Mononuclear cell (primary cell): ENCODE results near the gene EYS. TPM values are rescaled to one million over a fixed set of nuclear protein-coding genes. Genes with fewer than 3 reads are reported as not detected.

Source experiments
- H3K27me3 ChIP-seq: 2 replicates; pipeline ENCODE4 v1.6.0; 2011; ENCODE audit warnings: low read length, control low read depth; ENCODE audit not compliant: insufficient read depth
- H3K4me1 ChIP-seq: 2 replicates; pipeline ENCODE4 v1.5.1; 2011; ENCODE audit warnings: mild to moderate bottlenecking, low read length, control low read depth; ENCODE audit not compliant: insufficient read depth
- H3K4me3 ChIP-seq: 2 replicates; pipeline ENCODE4 v1.5.1; 2011; ENCODE audit warnings: mild to moderate bottlenecking, low read length, moderate library complexity
- H3K9me3 ChIP-seq: 2 replicates; pipeline ENCODE4 v1.5.1; 2011; ENCODE audit warnings: low read depth, mild to moderate bottlenecking, control low read depth, low read length
- total RNA-seq: library from RNA; depleted of rRNA; stranded (reverse); fragments of >200 nt; gene quantifications from one replicate; pipeline ENCODE4 v1.2.3, GENCODE V29; 2012

Gene EYS
- total RNA-seq, 1 donor = under 0.01 TPM

DNA sequence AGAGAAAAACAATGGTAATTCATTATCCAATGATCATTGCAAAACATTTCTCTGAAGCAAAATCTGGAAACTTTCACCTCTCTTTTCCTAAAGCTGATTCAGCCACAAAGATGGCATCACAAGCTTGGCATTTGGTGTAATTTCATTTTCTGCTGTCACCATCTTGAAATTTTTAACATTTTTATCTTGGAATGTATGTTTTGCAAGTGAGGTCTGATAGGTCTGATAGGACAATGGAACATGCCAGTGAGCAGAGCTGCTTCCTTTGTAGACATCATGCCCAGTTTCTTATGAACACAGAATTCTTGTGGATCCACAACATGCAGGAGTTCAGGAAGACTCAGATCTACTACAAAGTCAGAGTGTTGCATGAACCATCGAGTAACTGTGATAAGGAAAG, 969.6 kb downstream of the EYS start:
- Histone ChIP-seq H3K27me3 (no peaks in the 10 kb centered on the region), H3K4me3 (no peak overlapping the region)

DNA sequence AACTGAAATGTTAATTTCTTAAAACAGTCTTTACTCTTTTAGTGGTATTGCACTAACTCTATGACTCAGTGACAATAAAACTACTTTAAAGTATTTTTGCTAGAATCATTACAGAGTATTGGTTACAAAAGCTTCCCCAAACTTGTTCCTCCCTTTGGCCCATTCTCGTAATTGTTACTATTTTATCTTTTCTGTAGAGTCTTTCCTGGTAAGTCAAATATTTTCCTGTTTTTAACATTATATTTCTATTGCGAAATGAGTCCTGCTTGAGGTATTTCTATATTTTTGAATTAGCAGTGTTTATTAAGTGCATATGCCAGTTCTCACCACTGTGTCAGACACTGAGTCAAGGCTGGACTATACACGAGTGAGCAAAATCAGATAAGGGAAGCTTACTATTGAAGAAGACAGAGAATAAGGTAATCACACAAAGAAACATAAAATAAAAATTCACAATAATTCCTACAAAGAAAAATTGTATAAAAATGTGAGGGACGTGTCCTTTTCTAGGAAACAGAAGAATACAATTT, 970.5 kb downstream of the EYS start:
- H3K4me1 ChIP-seq = no peaks in the 10 kb centered on the region
- no peak overlapping the region for H3K4me3 ChIP-seq
- no peaks in the 10 kb centered on the region for H3K9me3 ChIP-seq
- no peaks in the 10 kb centered on the region for H3K27me3 ChIP-seq

More for the DNA sequence above, 969.6 kb downstream of the EYS start:
- no peaks in the 10 kb centered on the region for H3K4me1 ChIP-seq
- H3K9me3 ChIP-seq = no peaks in the 10 kb centered on the region

DNA sequence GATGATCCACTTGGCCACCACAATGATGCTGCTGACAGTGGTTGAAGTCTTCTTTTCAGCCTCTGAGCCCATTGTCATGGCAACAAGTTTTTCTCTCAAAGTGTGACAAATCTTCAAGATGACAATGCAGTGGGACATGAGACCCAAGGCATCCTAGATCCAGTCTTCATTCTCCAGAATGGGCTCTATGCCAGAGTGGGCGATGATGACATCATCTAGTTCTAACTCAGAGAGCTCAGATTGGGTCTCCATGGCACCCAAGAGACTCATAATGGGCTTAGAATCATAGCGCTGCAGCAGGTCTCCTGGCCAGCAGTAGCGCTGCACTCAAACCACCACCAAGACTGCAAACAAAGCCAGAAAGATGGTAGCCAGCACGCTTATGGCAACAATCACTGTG, 973.6 kb downstream of the EYS start:
- no peaks in the 10 kb centered on the region for H3K9me3 ChIP-seq
- H3K4me3 ChIP-seq = no peak overlapping the region
- H3K4me1 ChIP-seq = no peaks in the 10 kb centered on the region
- no peaks in the 10 kb centered on the region for H3K27me3 ChIP-seq

DNA sequence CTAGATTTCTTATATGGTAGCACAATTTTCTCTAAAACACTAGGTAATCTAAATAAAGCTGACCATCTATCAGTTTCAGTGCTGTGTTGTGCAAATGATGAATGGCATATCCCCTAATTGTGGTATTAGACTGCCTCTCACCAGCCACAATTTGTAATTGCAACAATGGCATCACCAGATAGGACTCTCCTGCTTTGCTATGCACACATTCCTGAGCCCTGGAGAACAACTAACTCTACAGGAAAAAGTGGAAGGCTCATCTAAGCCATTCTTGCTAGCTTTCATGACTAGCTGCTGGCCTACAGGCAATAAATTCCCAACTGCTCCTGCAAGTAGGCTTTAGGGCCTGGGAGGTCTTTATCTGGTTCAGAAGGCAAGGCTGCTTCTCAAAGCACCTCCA, 974.1 kb downstream of the EYS start:
- Histone ChIP-seq H3K9me3 (no peaks in the 10 kb centered on the region), H3K27me3 (no peaks in the 10 kb centered on the region), H3K4me1 (no peaks in the 10 kb centered on the region), H3K4me3 (no peak overlapping the region)

DNA sequence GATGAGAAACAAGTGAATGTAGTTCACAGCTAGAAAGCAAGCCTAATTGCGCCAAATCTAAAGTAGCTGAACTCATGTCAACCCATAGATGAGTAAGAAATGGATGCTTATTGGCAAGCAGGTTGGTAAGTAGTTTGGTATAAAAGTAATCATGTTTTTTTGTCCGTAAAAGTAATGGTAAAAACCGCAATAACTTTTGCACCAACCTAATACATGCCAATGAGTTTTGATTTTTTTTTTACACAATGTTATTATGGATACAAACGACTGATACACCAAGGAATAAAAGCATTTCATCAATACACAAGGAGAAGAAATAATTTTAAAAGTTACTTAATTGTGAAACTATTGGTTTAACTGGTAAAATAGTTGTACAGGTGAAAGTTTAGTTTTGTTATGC, 977.5 kb downstream of the EYS start:
- Histone ChIP-seq H3K9me3 (no peaks in the 10 kb centered on the region), H3K27me3 (no peaks in the 10 kb centered on the region), H3K4me3 (no peak overlapping the region), H3K4me1 (no peaks in the 10 kb centered on the region)

DNA sequence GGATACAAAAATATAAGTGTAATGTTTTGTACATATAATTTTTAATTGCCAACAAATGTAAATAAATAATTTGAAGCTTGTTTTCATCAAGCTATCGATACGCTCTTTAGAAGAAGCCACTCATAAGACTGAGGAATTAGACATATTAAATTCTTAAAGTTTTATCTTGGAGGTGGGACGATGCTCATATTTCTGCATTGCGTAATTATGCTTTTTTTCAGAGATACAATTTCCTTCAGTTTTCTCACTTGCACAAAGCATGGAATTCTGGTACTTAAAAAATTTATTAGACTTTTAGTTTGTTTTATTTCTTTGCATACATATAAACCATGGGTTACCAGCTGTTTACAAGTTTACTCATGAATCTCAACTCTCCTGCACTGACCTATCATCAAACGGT, 980.0 kb downstream of the EYS start:
- Histone ChIP-seq H3K9me3 (no peaks in the 10 kb centered on the region), H3K27me3 (no peaks in the 10 kb centered on the region), H3K4me3 (no peak overlapping the region), H3K4me1 (no peaks in the 10 kb centered on the region)

DNA sequence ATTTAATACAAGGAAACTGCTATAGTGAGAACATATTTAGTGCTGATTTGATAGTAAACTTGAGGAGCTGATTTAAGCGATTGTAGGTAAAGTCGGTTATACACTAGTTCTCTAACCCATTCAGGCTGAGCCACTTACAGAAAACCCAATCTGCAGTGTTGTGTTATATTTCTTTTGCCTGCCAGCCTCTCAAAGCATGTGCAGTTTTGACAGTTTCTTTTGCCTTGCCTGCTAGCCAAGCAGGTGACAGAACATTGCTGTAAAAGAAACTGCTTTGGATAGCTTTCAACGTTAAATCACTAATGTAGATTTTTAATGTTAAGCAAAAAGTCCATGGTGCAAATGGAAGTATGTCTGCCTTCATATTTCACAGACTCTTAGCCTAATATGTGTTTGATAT, 982.9 kb downstream of the EYS start:
- H3K4me3 ChIP-seq = no peak overlapping the region

DNA sequence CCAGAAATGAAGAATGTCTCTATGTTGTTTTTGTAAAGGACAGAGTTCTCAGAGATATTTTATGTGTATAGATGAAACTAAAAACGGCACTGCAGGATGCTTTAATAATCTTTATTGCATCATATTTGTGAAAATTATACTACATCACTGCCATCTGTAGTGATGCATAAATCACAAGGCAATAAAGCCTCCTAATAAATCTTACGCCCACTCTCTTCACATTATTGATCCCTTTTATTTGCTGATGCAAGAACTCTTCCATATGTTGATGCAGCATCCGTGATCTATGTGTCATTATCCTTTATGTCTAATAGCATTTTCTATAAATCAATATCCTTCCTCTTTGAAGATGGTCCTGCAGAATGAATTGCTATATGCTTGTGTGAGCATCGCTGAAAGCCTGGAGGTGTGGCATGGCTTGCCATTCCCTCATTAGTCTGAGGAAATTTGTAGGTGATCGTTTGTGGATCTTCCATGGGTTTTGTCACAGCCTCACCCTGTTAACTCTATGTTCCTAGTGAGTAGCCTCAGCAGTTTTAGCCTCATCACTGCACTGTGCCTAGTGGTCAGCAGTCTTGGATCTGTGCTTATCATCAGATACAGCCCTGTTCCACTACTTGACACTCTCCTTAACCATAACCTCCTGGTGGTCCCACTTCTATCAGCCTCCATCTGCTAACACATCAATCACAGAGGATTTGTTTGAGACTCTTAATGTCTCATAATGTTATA, 983.5 kb downstream of the EYS start:
- H3K4me3 ChIP-seq = no peak overlapping the region
- no peaks in the 10 kb centered on the region for H3K9me3 ChIP-seq
- H3K27me3 ChIP-seq = no peaks in the 10 kb centered on the region
- H3K4me1 ChIP-seq = no peaks in the 10 kb centered on the region

More for the DNA sequence above, 982.9 kb downstream of the EYS start:
- H3K27me3 ChIP-seq = no peaks in the 10 kb centered on the region
- H3K4me1 ChIP-seq = no peaks in the 10 kb centered on the region
- no peaks in the 10 kb centered on the region for H3K9me3 ChIP-seq

DNA sequence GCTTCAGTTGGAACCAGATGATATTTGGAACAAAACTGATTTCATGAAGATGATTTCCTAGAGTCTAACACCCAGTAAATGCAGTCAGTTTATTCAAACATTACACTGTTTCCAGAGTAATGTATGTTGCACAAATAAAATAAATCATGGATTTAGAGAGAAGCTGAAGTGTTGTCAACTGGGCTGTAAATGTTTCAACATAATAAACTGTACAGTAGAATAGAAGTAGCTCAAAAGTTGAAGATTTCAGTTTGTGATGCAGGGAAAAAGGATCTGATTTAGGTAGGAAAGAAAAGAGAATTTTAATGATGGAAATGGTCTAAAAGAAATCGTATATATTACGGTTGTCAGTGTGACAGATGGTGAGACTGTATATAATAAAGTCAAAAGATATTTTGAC, 985.2 kb downstream of the EYS start:
- Histone ChIP-seq H3K27me3 (no peaks in the 10 kb centered on the region), H3K9me3 (no peaks in the 10 kb centered on the region), H3K4me3 (no peak overlapping the region), H3K4me1 (no peaks in the 10 kb centered on the region)

DNA sequence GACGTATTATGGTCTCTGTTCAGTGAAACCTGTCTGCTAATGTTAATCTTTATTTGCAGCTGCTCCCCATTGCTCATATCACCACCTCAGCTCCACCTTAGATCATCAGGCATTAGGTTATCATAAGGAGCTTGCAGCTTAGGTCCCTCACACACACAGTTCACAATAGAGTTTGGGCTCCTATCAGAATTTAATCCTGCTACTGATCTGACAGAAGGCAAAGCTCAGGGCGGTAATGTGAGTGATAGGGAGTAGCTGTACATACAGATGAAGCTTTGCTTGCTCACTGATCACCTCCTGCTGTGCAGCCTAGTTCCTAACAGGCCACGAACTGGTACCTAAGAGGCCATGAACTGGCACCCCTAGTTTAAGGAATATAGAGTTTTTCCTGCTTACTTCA, 989.7 kb downstream of the EYS start:
- H3K4me3 ChIP-seq = no peak overlapping the region
- no peaks in the 10 kb centered on the region for H3K4me1 ChIP-seq
- H3K9me3 ChIP-seq = no peaks in the 10 kb centered on the region
- H3K27me3 ChIP-seq = no peaks in the 10 kb centered on the region

DNA sequence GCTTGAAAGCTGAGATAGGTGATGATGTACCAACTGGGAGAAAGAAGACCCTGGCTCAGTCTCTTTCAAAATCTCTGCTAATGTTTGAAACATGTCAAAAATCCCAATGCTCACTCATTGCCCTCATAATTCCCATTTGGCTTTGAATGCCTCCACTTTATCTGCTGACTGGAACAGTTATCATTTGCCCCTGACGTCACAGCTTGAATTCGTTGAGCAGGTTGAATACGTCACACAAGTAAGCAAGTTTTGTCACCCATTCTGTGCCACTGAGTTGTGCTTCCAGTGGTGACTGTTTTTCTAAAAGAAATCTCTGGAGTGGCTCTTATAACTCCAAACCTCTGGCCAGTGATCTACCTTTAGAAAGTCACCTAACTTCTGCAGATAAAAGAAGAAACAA, 991.4 kb downstream of the EYS start:
- H3K4me3 ChIP-seq = no peak overlapping the region

DNA sequence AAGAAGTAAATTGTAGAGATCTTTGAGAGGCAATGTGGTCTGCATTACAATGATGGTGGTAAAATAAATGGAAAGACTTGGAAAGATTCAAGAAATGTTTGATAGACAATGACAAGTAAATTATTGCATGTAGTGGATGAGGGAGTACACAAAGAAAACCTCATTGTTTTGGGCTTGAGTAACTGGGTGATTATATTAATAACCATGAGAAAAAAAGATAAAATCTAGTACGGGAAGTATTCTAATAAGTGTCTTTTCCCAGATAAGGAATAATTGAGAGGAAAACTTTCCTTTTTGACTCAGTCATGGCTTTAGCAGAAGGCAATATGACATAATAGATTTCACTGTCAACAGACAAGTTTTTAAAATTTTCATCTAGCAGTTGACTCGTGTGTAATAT, 993.0 kb downstream of the EYS start:
- Histone ChIP-seq H3K9me3 (no peaks in the 10 kb centered on the region), H3K4me3 (no peak overlapping the region), H3K27me3 (no peaks in the 10 kb centered on the region), H3K4me1 (no peaks in the 10 kb centered on the region)

More for the DNA sequence above, 991.4 kb downstream of the EYS start:
- Histone ChIP-seq H3K4me1 (no peaks in the 10 kb centered on the region), H3K9me3 (no peaks in the 10 kb centered on the region), H3K27me3 (no peaks in the 10 kb centered on the region)

DNA sequence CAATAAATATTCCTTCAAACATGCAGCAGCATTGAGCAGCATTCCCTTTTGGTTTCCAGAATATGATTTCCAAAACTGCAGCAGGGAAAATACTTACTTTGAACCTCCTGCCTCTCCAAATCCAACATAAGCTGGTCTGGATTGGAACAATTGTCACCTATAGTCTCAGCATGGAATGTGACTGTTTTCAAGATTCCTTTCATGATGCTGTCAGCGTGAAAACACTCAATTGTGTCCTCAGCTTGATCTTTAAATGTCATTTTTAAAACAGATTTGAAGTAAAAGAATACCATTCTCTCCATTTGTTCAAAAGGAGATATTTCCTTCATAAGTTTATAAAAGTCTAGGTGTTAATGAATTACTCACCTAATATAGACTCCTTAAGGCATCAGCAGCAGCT, 993.9 kb downstream of the EYS start:
- H3K9me3 ChIP-seq = no peaks in the 10 kb centered on the region
- no peaks in the 10 kb centered on the region for H3K27me3 ChIP-seq
- no peak overlapping the region for H3K4me3 ChIP-seq
- no peaks in the 10 kb centered on the region for H3K4me1 ChIP-seq

DNA sequence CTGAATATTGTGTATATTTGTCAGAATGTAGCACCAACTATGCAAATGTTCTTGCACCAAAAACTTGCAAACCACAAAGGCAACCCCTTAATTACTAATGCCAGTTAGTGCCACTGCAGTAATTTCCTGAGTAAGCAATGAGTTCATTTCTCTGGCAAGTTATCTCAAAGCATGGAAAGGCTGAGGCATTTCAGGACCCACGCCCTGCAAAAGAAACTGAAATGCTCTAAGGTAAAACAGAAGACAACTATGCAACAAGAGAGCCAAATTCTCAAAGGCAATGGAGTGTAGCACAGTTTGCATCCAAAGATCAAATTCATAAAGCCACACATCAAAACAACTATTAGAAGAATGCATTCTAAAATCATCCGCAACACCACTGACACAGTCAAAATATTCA, 994.4 kb downstream of the EYS start:
- no peaks in the 10 kb centered on the region for H3K27me3 ChIP-seq
- H3K4me3 ChIP-seq = no peak overlapping the region
- no peaks in the 10 kb centered on the region for H3K4me1 ChIP-seq
- H3K9me3 ChIP-seq = no peaks in the 10 kb centered on the region

DNA sequence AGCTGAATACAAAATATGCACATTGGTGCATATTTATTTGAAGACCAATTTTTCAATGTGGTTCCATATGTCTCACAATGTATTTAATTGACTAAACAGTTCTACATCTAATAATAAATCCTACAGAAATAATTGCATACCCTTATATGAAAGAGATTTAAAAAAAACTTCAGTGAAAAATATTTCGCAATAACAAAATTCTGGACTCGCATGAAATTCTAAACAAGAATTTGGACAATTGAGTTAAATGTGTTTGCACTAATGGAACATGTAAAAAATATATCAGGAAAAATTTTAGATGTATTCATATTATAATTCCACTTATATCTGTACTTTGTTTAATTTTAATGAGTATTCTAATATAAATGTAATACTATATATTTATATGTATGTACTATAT, 1003.1 kb downstream of the EYS start:
- H3K4me1 ChIP-seq = no peaks in the 10 kb centered on the region
- no peaks in the 10 kb centered on the region for H3K9me3 ChIP-seq
- no peaks in the 10 kb centered on the region for H3K27me3 ChIP-seq
- no peak overlapping the region for H3K4me3 ChIP-seq

DNA sequence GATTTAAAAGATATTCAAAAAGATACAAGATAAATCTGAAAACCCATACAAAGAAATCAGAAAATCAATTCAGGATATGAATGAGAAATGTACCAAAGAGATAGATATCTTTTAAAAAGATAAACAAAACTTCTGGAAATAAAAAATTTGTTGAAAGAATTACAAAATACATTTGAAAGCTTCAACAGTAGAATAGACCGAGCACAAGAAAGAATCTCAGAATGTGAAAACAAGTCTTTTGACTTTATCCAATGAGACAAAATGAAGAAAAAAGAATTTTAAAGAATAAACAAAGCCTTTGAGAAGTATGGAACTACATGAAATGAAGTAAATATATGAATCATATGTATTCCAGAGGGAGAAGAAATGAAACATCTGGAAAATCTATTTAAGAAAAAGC, 1011.0 kb downstream of the EYS start:
- no peaks in the 10 kb centered on the region for H3K4me1 ChIP-seq

More for the DNA sequence above, 1011.0 kb downstream of the EYS start:
- Histone ChIP-seq H3K9me3 (peaks cover 40% of the 10 kb centered on the region), H3K4me3 (no peak overlapping the region), H3K27me3 (no peaks in the 10 kb centered on the region)
